A549 (cell line): ENCODE data around the gene EXOC6.

Experiments used
- BHLHE40 ChIP-seq: IDR thresholded peaks from 2 replicates; pipeline ENCODE4 v1.6.1; 2012; ENCODE audit warnings: low read depth, low read length, inconsistent platforms
- CBX2 ChIP-seq: fragments of 200-600 bp; sonication (generic); IDR thresholded peaks from 2 replicates; pipeline ENCODE4 v1.6.1; 2016; ENCODE audit warnings: low read depth, mild to moderate bottlenecking, borderline replicate concordance
- CEBPB ChIP-seq, 2 experiments: fragments of >200 bp in 1 of 2; sonication (Bioruptor Twin) in 1 of 2; formaldehyde crosslinking in 1 of 2; IDR thresholded peaks; 2 replicates each; pipeline ENCODE4 v1.6.1; 2012 to 2016
- CTCF ChIP-seq: fragments of >200 bp; sonication (Bioruptor Twin); formaldehyde crosslinking; IDR thresholded peaks from 3 replicates; pipeline ENCODE4 v1.5.1; 2016
- EHF ChIP-seq: fragments of 250-450 bp; sonication (Bioruptor Pico); IDR thresholded peaks from 2 replicates; pipeline ENCODE4 v1.5.0; 2020; ENCODE audit warnings: mild to moderate bottlenecking
- EP300 ChIP-seq, 2 experiments: fragments of >200 bp; sonication (Bioruptor Twin); formaldehyde crosslinking; IDR thresholded peaks; 2 replicates in 1 of 2; 3 replicates in 1 of 2; pipeline ENCODE4 v1.6.1; 2016 to 2017
- MAX ChIP-seq: IDR thresholded peaks from 2 replicates; pipeline ENCODE4 v1.6.1; 2012
- MAZ ChIP-seq: fragments of 150-350 bp; IDR thresholded peaks from 2 replicates; pipeline ENCODE4 v1.6.1; 2014; ENCODE audit warnings: antibody characterized with exemption, low read depth, low read length, borderline replicate concordance
- POLR2A ChIP-seq: IDR thresholded peaks from 2 replicates; pipeline ENCODE4 v1.6.1; 2012; ENCODE audit warnings: mild to moderate bottlenecking, low read length
- POLR2AphosphoS2 ChIP-seq: conservative IDR thresholded peaks from 2 replicates; pipeline ENCODE4 v1.6.1; 2012; ENCODE audit warnings: low read length, improper control_type of control experiment, inconsistent platforms
- RAD21 ChIP-seq, 2 experiments: fragments of >200 bp in 1 of 2; sonication (Bioruptor Twin) in 1 of 2; formaldehyde crosslinking in 1 of 2; IDR thresholded peaks in 1 of 2; conservative IDR thresholded peaks in 1 of 2; 2 replicates in 1 of 2; 3 replicates in 1 of 2; pipeline ENCODE4 v1.6.1; 2012 to 2018; ENCODE audit warnings: inconsistent platforms in 1 of 2
- RFX5 ChIP-seq: fragments of 450-650 bp; IDR thresholded peaks from 2 replicates; pipeline ENCODE4 v1.7.1; 2014; ENCODE audit warnings: antibody characterized with exemption, mild to moderate bottlenecking, moderate library complexity

GRCh38 chr10:92891885-92892690 lies 43.8 kb downstream of the EXOC6 start:
- TF ChIP-seq POLR2A (no peak), CTCF (no peak), EHF (no peak), CBX2 (no peak), POLR2AphosphoS2 (no peak), RFX5 (no peak), CEBPB (IDR thresholded peaks at IDR 0.05) (peak in 1 of 2 experiments; percentile 70; a peak in 2 of 4 replicates), MAZ (no peak), EP300 (IDR thresholded peaks at IDR 0.05) (peak in 1 of 2 experiments; percentile 67; a peak in 3 of 5 replicates), MAX (peak; percentile 89), BHLHE40 (no peak), RAD21 (conservative IDR thresholded peaks at IDR 0.05 in 1 of 2, IDR thresholded peaks at IDR 0.05 in 1 of 2) (no peak; a peak in 1 of 5 replicates)
